ENCODE results near the gene C2. TPM values are rescaled to one million over a fixed set of nuclear protein-coding genes. Genes with fewer than 3 reads are reported as not detected.

C2 gene
- 10.4 and 16.9 TPM in 2 replicates for total RNA-seq

GRCh38 chr6:31927242-31927862, at the start of gene C2:
C2 (plus strand) TSS chr6:31927717; CDS start chr6:31927753, 36 bp downstream.

GRCh38 chr6:31878726-31879125, 48.8 kb upstream of the C2 start, which contains the start of gene SLC44A4:
SLC44A4 (minus strand) TSS chr6:31878997; CDS start chr6:31878980, 17 bp downstream.

DNA sequence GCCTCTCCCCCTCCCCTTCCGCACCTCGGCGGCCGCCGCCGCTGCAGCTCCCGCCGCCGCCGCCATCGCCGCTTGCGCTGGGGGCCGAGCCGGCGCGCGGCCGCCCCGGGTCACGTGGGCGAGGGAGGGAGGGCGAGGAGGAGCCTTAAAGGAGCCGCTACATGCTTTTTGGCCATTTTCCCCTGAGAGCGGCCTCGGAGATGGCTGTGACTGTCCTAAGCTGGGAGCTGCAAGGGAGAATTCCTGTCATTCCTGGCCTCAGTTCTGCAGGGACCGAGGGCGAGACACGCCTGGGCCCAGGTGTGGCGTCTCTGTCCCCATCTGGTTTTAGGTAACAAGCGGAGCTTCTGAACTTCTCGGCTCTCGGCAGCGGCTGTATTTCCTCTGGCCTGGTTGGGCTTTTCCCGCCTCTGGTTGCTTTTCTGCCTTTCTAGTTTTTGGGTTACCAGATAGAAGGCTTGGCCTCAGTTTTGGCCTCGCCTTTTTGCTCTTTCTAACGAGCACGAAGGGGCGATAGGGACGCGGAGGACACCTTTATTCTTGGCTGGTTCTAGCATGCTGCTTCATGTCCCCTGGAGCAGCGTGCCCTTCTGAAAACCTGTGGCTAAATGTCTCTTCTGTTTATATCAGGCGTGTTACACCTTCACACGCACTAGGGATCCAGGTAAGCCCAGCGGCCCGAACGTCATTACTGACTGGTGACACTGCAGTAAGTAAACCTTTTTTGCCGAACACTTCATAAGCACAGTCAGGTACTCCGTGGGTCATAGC, 29.7 kb upstream of the C2 start, which contains the start of gene EHMT2:
Gene EHMT2, minus strand, starts transcription at position 87 of the 771 bp plus-strand sequence. Its CDS starts 21 bp downstream, at position 66.

DNA sequence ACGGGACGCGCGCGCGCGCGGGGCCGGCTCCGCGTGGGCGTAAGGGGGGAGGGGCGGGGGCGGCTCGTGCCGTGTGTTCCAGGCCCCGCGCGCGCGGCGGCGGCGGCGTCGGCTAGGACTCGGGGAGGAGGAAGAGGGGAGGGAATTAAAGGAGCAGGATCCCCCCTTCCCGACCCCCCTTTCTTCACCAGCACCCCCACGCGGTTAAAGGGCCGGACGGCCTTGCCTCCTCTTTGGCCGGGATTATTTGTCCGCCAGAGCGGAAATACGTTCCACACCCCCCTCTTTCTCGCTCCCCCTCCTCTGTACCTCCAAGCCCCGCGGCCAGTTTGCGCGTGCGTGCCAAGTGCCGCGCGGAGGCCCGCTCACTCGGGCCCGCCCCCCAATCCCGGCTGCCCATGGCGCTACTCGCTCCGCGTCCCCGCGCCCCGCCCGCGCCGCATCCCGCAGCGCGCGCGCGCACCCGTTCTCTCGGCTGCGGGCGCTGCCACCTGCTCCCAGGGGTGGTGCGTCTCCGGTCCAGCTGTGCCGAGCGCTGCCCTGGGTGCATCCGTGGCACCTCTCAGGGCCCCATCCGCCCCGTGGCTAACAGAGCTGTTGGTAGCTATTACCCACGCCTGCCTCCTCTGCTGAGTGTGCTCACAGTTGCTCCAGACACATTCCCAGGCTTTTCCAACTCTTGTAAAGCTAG, 25.4 kb upstream of the C2 start, which contains the start of gene ZBTB12:
Gene ZBTB12, minus strand, starts transcription at position 134 of the 691 bp plus-strand sequence. CDS start 781 bp downstream, outside the sequence.

DNA sequence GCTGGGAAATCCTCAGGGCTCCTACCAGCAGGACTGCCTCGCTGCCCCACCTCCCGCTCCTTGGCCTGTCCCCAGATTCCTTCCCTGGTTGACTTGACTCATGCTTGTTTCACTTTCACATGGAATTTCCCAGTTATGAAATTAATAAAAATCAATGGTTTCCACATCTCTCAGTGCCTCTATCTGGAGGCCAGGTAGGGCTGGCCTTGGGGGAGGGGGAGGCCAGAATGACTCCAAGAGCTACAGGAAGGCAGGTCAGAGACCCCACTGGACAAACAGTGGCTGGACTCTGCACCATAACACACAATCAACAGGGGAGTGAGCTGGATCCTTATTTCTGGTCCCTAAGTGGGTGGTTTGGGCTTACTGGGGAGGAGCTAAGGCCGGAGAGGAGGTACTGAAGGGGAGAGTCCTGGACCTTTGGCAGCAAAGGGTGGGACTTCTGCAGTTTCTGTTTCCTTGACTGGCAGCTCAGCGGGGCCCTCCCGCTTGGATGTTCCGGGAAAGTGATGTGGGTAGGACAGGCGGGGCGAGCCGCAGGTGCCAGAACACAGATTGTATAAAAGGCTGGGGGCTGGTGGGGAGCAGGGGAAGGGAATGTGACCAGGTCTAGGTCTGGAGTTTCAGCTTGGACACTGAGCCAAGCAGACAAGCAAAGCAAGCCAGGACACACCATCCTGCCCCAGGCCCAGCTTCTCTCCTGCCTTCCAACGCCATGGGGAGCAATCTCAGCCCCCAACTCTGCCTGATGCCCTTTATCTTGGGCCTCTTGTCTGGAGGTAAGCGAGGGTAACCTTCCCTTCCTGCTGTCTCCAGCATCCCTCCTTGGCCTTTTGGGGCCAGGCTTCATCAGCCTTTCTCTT, 18.2 kb downstream of the C2 start, which contains the start of gene CFB:
Gene CFB, plus strand, starts transcription at position 589 of the 863 bp plus-strand sequence. Its CDS starts 127 bp downstream, at position 716.

GRCh38 chr6:31958741-31959739, 31.5 kb downstream of the C2 start, which contains the start of the genes NELFE and SKIC2:
NELFE (minus strand) TSS chr6:31958971; CDS start chr6:31958446, 525 bp downstream.
SKIC2 (plus strand) TSS chr6:31959175; CDS start chr6:31959193, 18 bp downstream.

DNA sequence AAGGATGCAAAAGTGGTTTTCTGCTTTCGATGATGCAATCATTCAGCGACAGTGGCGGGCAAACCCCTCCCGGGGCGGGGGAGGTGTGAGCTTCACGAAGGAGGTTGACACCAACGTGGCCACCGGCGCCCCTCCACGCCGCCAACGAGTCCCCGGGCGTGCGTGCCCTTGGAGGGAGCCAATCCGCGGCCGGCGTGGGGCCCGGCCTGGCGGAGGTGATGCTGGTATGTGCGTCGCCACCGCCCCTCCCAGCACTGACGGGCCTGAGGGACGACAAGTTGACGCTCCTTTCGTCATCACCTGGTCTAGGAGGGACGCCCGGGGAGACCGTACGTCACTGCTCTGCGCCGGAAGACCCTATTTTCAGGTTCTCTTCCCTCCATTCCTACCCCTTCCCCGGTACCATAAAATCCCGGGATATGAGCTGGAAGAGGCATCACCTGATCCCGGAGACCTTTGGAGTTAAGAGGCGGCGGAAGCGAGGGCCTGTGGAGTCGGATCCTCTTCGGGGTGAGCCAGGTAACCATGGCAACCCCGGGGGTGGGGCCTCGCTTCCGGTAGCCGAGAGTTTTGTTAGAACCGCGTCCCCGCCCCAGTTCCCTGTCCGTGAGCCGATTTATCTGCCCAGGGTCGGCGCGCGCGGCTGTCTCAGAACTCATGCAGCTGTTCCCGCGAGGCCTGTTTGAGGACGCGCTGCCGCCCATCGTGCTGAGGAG, 44.6 kb downstream of the C2 start, which contains the start of gene DXO:
Gene DXO, minus strand, starts transcription at position 146 of the 716 bp plus-strand sequence. CDS start 463 bp downstream, outside the sequence.

GRCh38 chr6:31981744-31982143, 54.2 kb downstream of the C2 start, which contains the start of gene C4A:
C4A (plus strand) TSS chr6:31982057; CDS start chr6:31982108, 51 bp downstream.

Other genes starting within 250 kb of the C2 start
- 0.34 TPM in 1 of 2 replicates, not detected in the other for gene LY6G5C, start 246.7 kb upstream of the C2 start, total RNA-seq
- gene ABHD16A, start 224.4 kb upstream of the C2 start, total RNA-seq: 19.1 and 24.3 TPM in 2 replicates
- not detected in 2 replicates for gene LY6G6F, start 220.9 kb upstream of the C2 start, total RNA-seq
- gene LY6G6D, start 212.4 kb upstream of the C2 start, total RNA-seq: not detected in 2 replicates
- gene LY6G6C, start 206.0 kb upstream of the C2 start, total RNA-seq: not detected in 2 replicates
- 0.06 TPM in 1 of 2 replicates, not detected in the other for gene MPIG6B, start 204.3 kb upstream of the C2 start, total RNA-seq
- gene DDAH2, start 198.4 kb upstream of the C2 start, total RNA-seq: 48.5 and 60.7 TPM in 2 replicates
- 293 and 305 TPM in 2 replicates for gene CLIC1, start 191.2 kb upstream of the C2 start, total RNA-seq
- 1.6 and 4.2 TPM in 2 replicates for gene MSH5, start 187.7 kb upstream of the C2 start, total RNA-seq
- 0.44 and 0.50 TPM in 2 replicates for gene SAPCD1, start 165.1 kb upstream of the C2 start, total RNA-seq
- 0.10 and 0.12 TPM in 2 replicates for gene VWA7, start 150.4 kb upstream of the C2 start, total RNA-seq
- 54.7 and 63.3 TPM in 2 replicates for gene VARS1, start 132.0 kb upstream of the C2 start, total RNA-seq
- 36.0 and 38.2 TPM in 2 replicates for gene LSM2, start 120.8 kb upstream of the C2 start, total RNA-seq
- gene HSPA1L, start 112.4 kb upstream of the C2 start, total RNA-seq: 0.62 and 1.7 TPM in 2 replicates
- gene HSPA1A, start 112.2 kb upstream of the C2 start, total RNA-seq: 93.9 and 97.6 TPM in 2 replicates
- 101 and 110 TPM in 2 replicates for gene HSPA1B, start 100.0 kb upstream of the C2 start, total RNA-seq
- gene NEU1, start 64.9 kb upstream of the C2 start, total RNA-seq: 36.7 and 43.2 TPM in 2 replicates
- gene SLC44A4, start 48.7 kb upstream of the C2 start, total RNA-seq: not detected in 2 replicates
- gene EHMT2, start 30.0 kb upstream of the C2 start, total RNA-seq: 29.5 and 47.8 TPM in 2 replicates
- 2.1 and 2.5 TPM in 2 replicates for gene ZBTB12, start 25.6 kb upstream of the C2 start, total RNA-seq
- gene CFB, start 18.4 kb downstream of the C2 start, total RNA-seq: 47.7 and 56.5 TPM in 2 replicates
- 55.8 and 57.5 TPM in 2 replicates for gene NELFE, start 31.3 kb downstream of the C2 start, total RNA-seq
- 24.6 and 28.9 TPM in 2 replicates for gene SKIC2, start 31.5 kb downstream of the C2 start, total RNA-seq
- 11.5 and 15.8 TPM in 2 replicates for gene DXO, start 44.4 kb downstream of the C2 start, total RNA-seq
- gene C4A, start 54.3 kb downstream of the C2 start, total RNA-seq: 39.7 and 65.0 TPM in 2 replicates
- gene C4B, start 87.1 kb downstream of the C2 start, total RNA-seq: 25.2 and 46.6 TPM in 2 replicates
- 0.15 TPM in 1 of 2 replicates, not detected in the other for gene CYP21A2, start 110.7 kb downstream of the C2 start, total RNA-seq
- 35.8 and 38.3 TPM in 2 replicates for gene TNXB, start 181.6 kb downstream of the C2 start, total RNA-seq
- gene ATF6B, start 200.5 kb downstream of the C2 start, total RNA-seq: 31.5 and 31.7 TPM in 2 replicates
- gene FKBPL, start 202.6 kb downstream of the C2 start, total RNA-seq: 4.3 and 4.7 TPM in 2 replicates
- 1.1 and 1.8 TPM in 2 replicates for gene PRRT1, start 224.2 kb downstream of the C2 start, total RNA-seq
- gene PPT2, start 226.4 kb downstream of the C2 start, total RNA-seq: 9.5 and 18.3 TPM in 2 replicates
- gene EGFL8, start 236.9 kb downstream of the C2 start, total RNA-seq: 0.12 and 0.29 TPM in 2 replicates
- 43.9 and 51.3 TPM in 2 replicates for gene AGPAT1, start 248.4 kb downstream of the C2 start, total RNA-seq

Measured in cardiac ventricle fibroblast (primary cell).